PC-3 (cell line): Measurements from ENCODE around the gene BCL2L12. TPM values are rescaled to one million over a fixed set of nuclear protein-coding genes. Genes with fewer than 3 reads are reported as not detected.

Experiments used
- ATAC-seq: fragments of 200-7000 bp; cut with Tn5 transposase; 2 replicates; pipeline ENCODE4 v1.9.1; 2020; ENCODE audit warnings: mild to moderate bottlenecking, moderate library complexity
- BruUV-seq: library from RNA; stranded (reverse); fragments of 400-500 nt; replicated peaks from 2 replicates; lab custom pipeline; 2021; lab: Mats Ljungman, UMichigan
- CTCF ChIA-PET: fragments of 300-600 bp; sonication (Branson Sonifier 250); formaldehyde crosslinking; loops from one replicate; lab custom pipeline; 2022; ENCODE audit warnings: antibody characterized with exemption; lab: Charles Lee
- POLR2A ChIA-PET: fragments of 300-600 bp; sonication (Branson Sonifier 250); formaldehyde crosslinking; loops from one replicate; lab custom pipeline; 2022; ENCODE audit warnings: antibody characterized with exemption; ENCODE audit not compliant: unreplicated experiment; lab: Charles Lee
- DNase-seq: peaks from one replicate; pipeline ENCODE4 v3.0.0-alpha.2; 2015
- H2AFZ ChIP-seq: fragments of 300-600 bp; sonication (generic); 2 replicates; pipeline ENCODE4 v1.6.0; 2016; ENCODE audit warnings: antibody characterized with exemption, low read length
- H3F3A ChIP-seq: fragments of 300-600 bp; sonication (generic); one replicate; pipeline ENCODE4 v1.6.0; 2017; ENCODE audit warnings: antibody characterized with exemption, low read length, control low read depth, mild to moderate bottlenecking; ENCODE audit not compliant: unreplicated experiment
- H3K27ac ChIP-seq: fragments of 300-600 bp; sonication (generic); 2 replicates; pipeline ENCODE4 v1.5.1; 2016; ENCODE audit warnings: mild to moderate bottlenecking, low read length
- H3K27me3 ChIP-seq: fragments of 300-600 bp; sonication (generic); 2 replicates; pipeline ENCODE4 v1.6.1; 2016; ENCODE audit warnings: low read length, mixed read lengths
- H3K36me3 ChIP-seq: fragments of 300-600 bp; sonication (generic); 2 replicates; pipeline ENCODE4 v1.6.1; 2016; ENCODE audit warnings: low read depth, mixed run types, low read length, mixed read lengths
- H3K4me1 ChIP-seq: fragments of 300-600 bp; sonication (generic); 2 replicates; pipeline ENCODE4 v1.5.1; 2016; ENCODE audit warnings: low read length; ENCODE audit not compliant: insufficient read depth
- H3K4me2 ChIP-seq: fragments of 300-600 bp; sonication (generic); 2 replicates; pipeline ENCODE4 v1.6.0; 2016; ENCODE audit warnings: low read length
- H3K4me3 ChIP-seq: fragments of 300-600 bp; sonication (generic); 2 replicates; pipeline ENCODE4 v1.5.1; 2016; ENCODE audit warnings: mild to moderate bottlenecking, low read length, mixed read lengths
- H3K79me2 ChIP-seq: fragments of 300-600 bp; sonication (generic); 2 replicates; pipeline ENCODE4 v1.6.1; 2017; ENCODE audit warnings: low read length, mixed read lengths
- H3K9ac ChIP-seq: fragments of 300-600 bp; sonication (generic); 2 replicates; pipeline ENCODE4 v1.6.0; 2016; ENCODE audit warnings: mild to moderate bottlenecking, low read length
- H3K9me2 ChIP-seq: fragments of 300-600 bp; sonication (generic); replicated peaks from 2 replicates; pipeline ENCODE4 v1.6.1; 2016; ENCODE audit warnings: mixed run types, low read length, mixed read lengths
- H3K9me3 ChIP-seq: fragments of 300-600 bp; sonication (generic); 2 replicates; pipeline ENCODE4 v1.6.1; 2016; ENCODE audit warnings: low read length, mixed read lengths
- H4K20me1 ChIP-seq: fragments of 300-600 bp; sonication (generic); 2 replicates; pipeline ENCODE4 v1.6.1; 2016; ENCODE audit warnings: low read length, mixed read lengths
- EZH2 ChIP-seq: fragments of 300-600 bp; sonication (generic); IDR thresholded peaks from one replicate; pipeline ENCODE4 v1.6.1; 2017; ENCODE audit warnings: antibody characterized with exemption, mild to moderate bottlenecking, low read length; ENCODE audit not compliant: unreplicated experiment
- EZH2phosphoT487 ChIP-seq: fragments of 300-600 bp; sonication (generic); IDR thresholded peaks from 2 replicates; pipeline ENCODE4 v1.6.1; 2018; ENCODE audit warnings: mild to moderate bottlenecking, antibody characterized with exemption, low read length, borderline replicate concordance
- intact Hi-C: fragments of 100-400 bp; cut with micrococcal nuclease; formaldehyde crosslinking; loops from 2 replicates; pipeline ENCODE4 v1.9.0; 2023
- total RNA-seq: library from RNA; depleted of rRNA; stranded (reverse); fragments of >200 nt; gene quantifications from 2 replicates; pipeline ENCODE4 v1.2.3, GENCODE V29; 2014
- TF ChIP-seq, protein P1 (sequence below): fragments of 300-600 bp; sonication (generic); conservative IDR thresholded peaks from 2 replicates; pipeline ENCODE4 v1.5.1; 2017; ENCODE audit warnings: antibody characterized with exemption, low read depth, mild to moderate bottlenecking, low read length

BCL2L12 gene
- total RNA-seq, 1 experiment from 2014 or later: 104 TPM

DNA sequence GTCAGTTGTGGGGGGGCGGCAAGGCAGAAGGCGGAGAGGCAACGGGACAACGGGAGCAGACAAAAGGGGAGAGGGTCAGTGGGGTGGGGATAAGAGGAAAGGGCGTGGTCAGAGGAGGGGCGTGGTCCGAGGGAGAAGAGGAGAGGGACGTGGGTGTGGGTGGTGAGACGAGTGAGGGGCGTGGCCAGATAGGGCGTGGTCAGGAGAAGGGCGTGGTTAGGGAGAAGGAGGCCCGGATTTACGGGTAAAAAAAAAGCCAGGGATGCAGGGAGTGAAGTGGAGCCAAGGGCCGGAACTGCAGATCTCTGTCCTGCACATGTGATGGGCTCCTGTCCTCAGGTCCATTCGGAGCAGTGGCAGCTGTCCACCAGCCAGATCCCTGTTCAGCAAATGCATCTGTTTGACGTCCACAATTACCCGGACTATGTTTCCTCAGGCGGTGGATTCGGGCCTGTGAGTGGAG, 46.7 kb downstream of the BCL2L12 start:
- Histone ChIP-seq H3K4me1 (peaks cover 21% of the 10 kb centered on the region), H3K27me3 (no peaks in the 10 kb centered on the region), H2AFZ (no peak overlapping the region), H3K79me2 (no peaks in the 10 kb centered on the region), H3K9me3 (no peaks in the 10 kb centered on the region), H3K36me3 (no peaks in the 10 kb centered on the region), H3K4me2 (no peak overlapping the region; the same call in 1 of the 2 replicates), H4K20me1 (no peaks in the 10 kb centered on the region), H3F3A (no peaks in the 10 kb centered on the region), H3K9ac (no peak overlapping the region), H3K4me3 (no peak overlapping the region), H3K9me2 (no peaks in the 10 kb centered on the region), H3K27ac (no peak overlapping the region)
- ATAC-seq: peak; percentile 57
- intact Hi-C loops: no loop called here
- POLR2A ChIA-PET: no interaction called here
- DNase-seq: peak; percentile 86
- TF ChIP-seq EZH2phosphoT487 (no peak), EZH2 (no peak)
- TF ChIP-seq, protein P1, sequence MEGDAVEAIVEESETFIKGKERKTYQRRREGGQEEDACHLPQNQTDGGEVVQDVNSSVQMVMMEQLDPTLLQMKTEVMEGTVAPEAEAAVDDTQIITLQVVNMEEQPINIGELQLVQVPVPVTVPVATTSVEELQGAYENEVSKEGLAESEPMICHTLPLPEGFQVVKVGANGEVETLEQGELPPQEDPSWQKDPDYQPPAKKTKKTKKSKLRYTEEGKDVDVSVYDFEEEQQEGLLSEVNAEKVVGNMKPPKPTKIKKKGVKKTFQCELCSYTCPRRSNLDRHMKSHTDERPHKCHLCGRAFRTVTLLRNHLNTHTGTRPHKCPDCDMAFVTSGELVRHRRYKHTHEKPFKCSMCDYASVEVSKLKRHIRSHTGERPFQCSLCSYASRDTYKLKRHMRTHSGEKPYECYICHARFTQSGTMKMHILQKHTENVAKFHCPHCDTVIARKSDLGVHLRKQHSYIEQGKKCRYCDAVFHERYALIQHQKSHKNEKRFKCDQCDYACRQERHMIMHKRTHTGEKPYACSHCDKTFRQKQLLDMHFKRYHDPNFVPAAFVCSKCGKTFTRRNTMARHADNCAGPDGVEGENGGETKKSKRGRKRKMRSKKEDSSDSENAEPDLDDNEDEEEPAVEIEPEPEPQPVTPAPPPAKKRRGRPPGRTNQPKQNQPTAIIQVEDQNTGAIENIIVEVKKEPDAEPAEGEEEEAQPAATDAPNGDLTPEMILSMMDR: no peak
- BruUV-seq: no TSS peak
- CTCF ChIA-PET: no interaction called here

DNA sequence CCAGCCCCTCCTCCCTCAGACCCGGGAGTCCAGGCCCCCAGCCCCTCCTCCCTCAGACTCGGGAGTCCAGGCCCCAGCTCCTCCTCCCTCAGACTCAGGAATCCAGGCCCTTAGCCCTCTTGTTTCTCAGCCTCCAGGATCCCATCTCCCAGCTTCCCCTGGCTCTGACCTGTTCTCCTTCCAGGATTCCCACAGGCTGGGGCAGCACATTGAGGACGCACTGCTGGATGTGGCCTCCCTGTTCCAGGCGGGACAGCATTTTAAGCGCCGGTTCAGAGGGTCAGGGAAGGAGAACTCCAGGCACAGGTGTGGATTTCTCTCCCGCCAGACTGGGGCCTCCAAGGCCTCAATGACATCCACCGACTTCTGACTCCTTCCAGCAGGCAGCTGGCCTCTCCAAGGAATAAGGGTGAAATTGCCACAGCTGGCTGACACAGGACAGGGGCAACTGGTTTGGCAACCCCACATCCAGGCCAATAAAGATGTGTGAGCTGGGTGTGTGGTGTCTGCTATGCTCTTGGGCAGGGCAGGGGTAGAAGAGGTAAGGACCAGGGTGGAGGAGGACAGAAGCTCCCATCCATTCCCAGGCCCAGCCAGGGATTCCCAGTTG, 47.6 kb downstream of the BCL2L12 start:
- peak; percentile 86 for DNase-seq
- intact Hi-C loops: no loop called here
- Histone ChIP-seq H3K27ac (peak overlapping the region; percentile 30), H3K9ac (no peak overlapping the region), H3K36me3 (no peaks in the 10 kb centered on the region), H3F3A (no peaks in the 10 kb centered on the region), H3K4me3 (no peak overlapping the region), H3K4me1 (peaks cover 21% of the 10 kb centered on the region), H4K20me1 (no peaks in the 10 kb centered on the region), H3K9me3 (no peaks in the 10 kb centered on the region), H3K27me3 (no peaks in the 10 kb centered on the region), H3K4me2 (peak overlapping the region; percentile 66), H3K9me2 (no peaks in the 10 kb centered on the region), H3K79me2 (no peaks in the 10 kb centered on the region), H2AFZ (no peak overlapping the region)
- ATAC-seq: peak; percentile 68
- no TSS peak for BruUV-seq
- CTCF ChIA-PET: no interaction called here
- TF ChIP-seq, protein P1: no peak
- TF ChIP-seq EZH2phosphoT487 (no peak), EZH2 (no peak)
- POLR2A ChIA-PET: interaction anchor here (0.6 to 0.7 kb wide), 2 partner anchors 49 to 72 kb away, joined by 4 to 5 read pairs; partner anchors contain the start of gene SCAF1

DNA sequence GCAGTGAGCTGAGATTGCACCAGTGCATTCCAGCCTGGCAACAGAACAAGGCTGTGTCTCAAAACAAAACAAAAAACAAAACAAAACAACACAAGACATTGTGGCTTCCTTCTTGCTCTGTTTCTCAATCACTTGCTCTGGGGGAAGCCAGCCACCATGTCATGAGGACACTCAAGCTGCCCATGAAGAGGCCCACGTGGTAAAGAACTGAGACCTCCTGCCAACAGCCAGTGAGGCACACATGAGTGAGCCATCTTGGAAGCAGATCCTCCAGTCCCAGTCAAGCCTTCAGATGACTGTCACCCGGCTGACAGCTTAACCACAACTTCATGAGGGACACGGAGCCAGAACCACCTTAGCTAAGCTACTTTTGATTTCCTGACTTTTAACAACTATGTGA, 50.4 kb downstream of the BCL2L12 start:
- TF ChIP-seq, protein P1: no peak
- TF ChIP-seq EZH2 (no peak), EZH2phosphoT487 (no peak)
- H3K4me1 ChIP-seq: peaks cover 14% of the 10 kb centered on the region
- no peaks in the 10 kb centered on the region for H3K79me2 ChIP-seq
- H3K4me2 ChIP-seq: no peak overlapping the region
- intact Hi-C loops: no loop called here
- POLR2A ChIA-PET: no interaction called here
- H3F3A ChIP-seq: no peaks in the 10 kb centered on the region
- H3K9me2 ChIP-seq: no peaks in the 10 kb centered on the region
- no peaks in the 10 kb centered on the region for H3K9me3 ChIP-seq
- no peak overlapping the region for H2AFZ ChIP-seq
- no TSS peak for BruUV-seq
- no peaks in the 10 kb centered on the region for H3K36me3 ChIP-seq
- no peak overlapping the region for H3K9ac ChIP-seq
- ATAC-seq: no peak
- no peak overlapping the region for H3K27ac ChIP-seq
- no peaks in the 10 kb centered on the region for H3K27me3 ChIP-seq
- no peak overlapping the region for H3K4me3 ChIP-seq
- no peaks in the 10 kb centered on the region for H4K20me1 ChIP-seq
- CTCF ChIA-PET: no interaction called here
- no peak for DNase-seq
